ENCODE measurements around the gene FRY.

FRY gene

GRCh38 chr13:32022311-32022710, 9.3 kb upstream of the FRY start:
- peak; percentile 44; the same call in 1 of the 3 replicates for ATAC-seq
- TF ChIP-seq ESRRG (CRISPR knock-in tag; IDR thresholded peaks at IDR 0.05) (no peak), ZFP30 (CRISPR knock-in tag; IDR thresholded peaks at IDR 0.05) (no peak), POU6F1 (CRISPR knock-in tag; IDR thresholded peaks at IDR 0.05; ENCODE audit: borderline replicate concordance, low read depth) (no peak), ZC3H10 (CRISPR knock-in tag; IDR thresholded peaks at IDR 0.05) (no peak), ZNF70 (CRISPR knock-in tag; IDR thresholded peaks at IDR 0.05) (no peak), CSDC2 (CRISPR knock-in tag; IDR thresholded peaks at IDR 0.05) (no peak), CSRNP3 (CRISPR knock-in tag; IDR thresholded peaks at IDR 0.05) (no peak), ZNF8 (CRISPR knock-in tag; IDR thresholded peaks at IDR 0.05) (no peak), PATZ1 (CRISPR knock-in tag; IDR thresholded peaks at IDR 0.05; ENCODE audit: borderline replicate concordance) (no peak), TCF4 (CRISPR knock-in tag; IDR thresholded peaks at IDR 0.05; ENCODE audit: borderline replicate concordance) (no peak), RARB (CRISPR knock-in tag; IDR thresholded peaks at IDR 0.05) (no peak)

- ATAC-seq, result no peak
These were observed 8.5 kb upstream of the FRY start for GRCh38 chr13:32023096-32023495.

GRCh38 chr13:32023698-32024097, 7.9 kb upstream of the FRY start:
- TF ChIP-seq ZFP30 (CRISPR knock-in tag; IDR thresholded peaks at IDR 0.05), result no peak
- no peak for TF ChIP-seq TOX (CRISPR knock-in tag; IDR thresholded peaks at IDR 0.05; ENCODE audit: borderline replicate concordance)
- TF ChIP-seq ZC3H10 (CRISPR knock-in tag; IDR thresholded peaks at IDR 0.05), result no peak
- TF ChIP-seq RARB (CRISPR knock-in tag; IDR thresholded peaks at IDR 0.05), result no peak
- no peak for TF ChIP-seq ZNF70 (CRISPR knock-in tag; IDR thresholded peaks at IDR 0.05)
- TF ChIP-seq, protein P1, sequence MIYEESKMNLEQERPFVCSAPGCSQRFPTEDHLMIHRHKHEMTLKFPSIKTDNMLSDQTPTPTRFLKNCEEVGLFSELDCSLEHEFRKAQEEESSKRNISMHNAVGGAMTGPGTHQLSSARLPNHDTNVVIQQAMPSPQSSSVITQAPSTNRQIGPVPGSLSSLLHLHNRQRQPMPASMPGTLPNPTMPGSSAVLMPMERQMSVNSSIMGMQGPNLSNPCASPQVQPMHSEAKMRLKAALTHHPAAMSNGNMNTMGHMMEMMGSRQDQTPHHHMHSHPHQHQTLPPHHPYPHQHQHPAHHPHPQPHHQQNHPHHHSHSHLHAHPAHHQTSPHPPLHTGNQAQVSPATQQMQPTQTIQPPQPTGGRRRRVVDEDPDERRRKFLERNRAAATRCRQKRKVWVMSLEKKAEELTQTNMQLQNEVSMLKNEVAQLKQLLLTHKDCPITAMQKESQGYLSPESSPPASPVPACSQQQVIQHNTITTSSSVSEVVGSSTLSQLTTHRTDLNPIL (CRISPR knock-in tag; IDR thresholded peaks at IDR 0.05; ENCODE audit: low read depth), result no peak
- peak; percentile 45; the same call in 1 of the 3 replicates for ATAC-seq

More at GRCh38 chr13:32023096-32023495, 8.5 kb upstream of the FRY start:
- TF ChIP-seq ZNF565 (CRISPR knock-in tag; conservative IDR thresholded peaks at IDR 0.05; ENCODE audit: low read depth), result no peak

- no peak for ATAC-seq
- TF ChIP-seq ZFP3 (CRISPR knock-in tag; IDR thresholded peaks at IDR 0.05) (no peak), ZNF8 (CRISPR knock-in tag; IDR thresholded peaks at IDR 0.05) (no peak), TCF4 (CRISPR knock-in tag; IDR thresholded peaks at IDR 0.05; ENCODE audit: borderline replicate concordance) (no peak), ESRRG (CRISPR knock-in tag; IDR thresholded peaks at IDR 0.05) (no peak), ZNF565 (CRISPR knock-in tag; conservative IDR thresholded peaks at IDR 0.05; ENCODE audit: low read depth) (no peak), PATZ1 (CRISPR knock-in tag; IDR thresholded peaks at IDR 0.05; ENCODE audit: borderline replicate concordance) (no peak), PPARA (CRISPR knock-in tag; IDR thresholded peaks at IDR 0.05; ENCODE audit: borderline replicate concordance) (no peak), CSRNP3 (CRISPR knock-in tag; IDR thresholded peaks at IDR 0.05) (no peak), BACH2 (CRISPR knock-in tag; IDR thresholded peaks at IDR 0.05; ENCODE audit: borderline replicate concordance) (no peak), ZFP30 (CRISPR knock-in tag; IDR thresholded peaks at IDR 0.05) (no peak), GLIS3 (CRISPR knock-in tag; IDR thresholded peaks at IDR 0.05) (no peak), ARNTL (CRISPR knock-in tag; IDR thresholded peaks at IDR 0.05; ENCODE audit: borderline replicate concordance, low read depth) (no peak), ZNF70 (CRISPR knock-in tag; IDR thresholded peaks at IDR 0.05) (no peak), ISL1 (CRISPR knock-in tag; IDR thresholded peaks at IDR 0.05) (no peak), RARB (CRISPR knock-in tag; IDR thresholded peaks at IDR 0.05) (no peak), CSDC2 (CRISPR knock-in tag; IDR thresholded peaks at IDR 0.05) (no peak), ZC3H10 (CRISPR knock-in tag; IDR thresholded peaks at IDR 0.05) (no peak)
- TF ChIP-seq, protein P2, sequence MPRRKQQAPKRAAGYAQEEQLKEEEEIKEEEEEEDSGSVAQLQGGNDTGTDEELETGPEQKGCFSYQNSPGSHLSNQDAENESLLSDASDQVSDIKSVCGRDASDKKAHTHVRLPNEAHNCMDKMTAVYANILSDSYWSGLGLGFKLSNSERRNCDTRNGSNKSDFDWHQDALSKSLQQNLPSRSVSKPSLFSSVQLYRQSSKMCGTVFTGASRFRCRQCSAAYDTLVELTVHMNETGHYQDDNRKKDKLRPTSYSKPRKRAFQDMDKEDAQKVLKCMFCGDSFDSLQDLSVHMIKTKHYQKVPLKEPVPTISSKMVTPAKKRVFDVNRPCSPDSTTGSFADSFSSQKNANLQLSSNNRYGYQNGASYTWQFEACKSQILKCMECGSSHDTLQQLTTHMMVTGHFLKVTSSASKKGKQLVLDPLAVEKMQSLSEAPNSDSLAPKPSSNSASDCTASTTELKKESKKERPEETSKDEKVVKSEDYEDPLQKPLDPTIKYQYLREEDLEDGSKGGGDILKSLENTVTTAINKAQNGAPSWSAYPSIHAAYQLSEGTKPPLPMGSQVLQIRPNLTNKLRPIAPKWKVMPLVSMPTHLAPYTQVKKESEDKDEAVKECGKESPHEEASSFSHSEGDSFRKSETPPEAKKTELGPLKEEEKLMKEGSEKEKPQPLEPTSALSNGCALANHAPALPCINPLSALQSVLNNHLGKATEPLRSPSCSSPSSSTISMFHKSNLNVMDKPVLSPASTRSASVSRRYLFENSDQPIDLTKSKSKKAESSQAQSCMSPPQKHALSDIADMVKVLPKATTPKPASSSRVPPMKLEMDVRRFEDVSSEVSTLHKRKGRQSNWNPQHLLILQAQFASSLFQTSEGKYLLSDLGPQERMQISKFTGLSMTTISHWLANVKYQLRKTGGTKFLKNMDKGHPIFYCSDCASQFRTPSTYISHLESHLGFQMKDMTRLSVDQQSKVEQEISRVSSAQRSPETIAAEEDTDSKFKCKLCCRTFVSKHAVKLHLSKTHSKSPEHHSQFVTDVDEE (CRISPR knock-in tag; IDR thresholded peaks at IDR 0.05), result no peak
- TF ChIP-seq, protein P1 (CRISPR knock-in tag; IDR thresholded peaks at IDR 0.05; ENCODE audit: low read depth), result no peak
These were observed 6.8 kb upstream of the FRY start for GRCh38 chr13:32024750-32025149.

Data from SK-N-SH treated with all-trans-retinoic acid at 6 μM for 48 hours (cell line).